ENCODE results near the gene NOM1. TPM values are rescaled to one million over a fixed set of nuclear protein-coding genes. Genes with fewer than 3 reads are reported as not detected.
A peak's percentile ranks its signal among the peaks of the same experiment; 100 is the strongest.
"Not testable (repeated sequence)": the region's sequence is repeated elsewhere in the genome, so short reads cannot be mapped to it uniquely, and the experiment has no call there.

The NOM1 gene, protein sequence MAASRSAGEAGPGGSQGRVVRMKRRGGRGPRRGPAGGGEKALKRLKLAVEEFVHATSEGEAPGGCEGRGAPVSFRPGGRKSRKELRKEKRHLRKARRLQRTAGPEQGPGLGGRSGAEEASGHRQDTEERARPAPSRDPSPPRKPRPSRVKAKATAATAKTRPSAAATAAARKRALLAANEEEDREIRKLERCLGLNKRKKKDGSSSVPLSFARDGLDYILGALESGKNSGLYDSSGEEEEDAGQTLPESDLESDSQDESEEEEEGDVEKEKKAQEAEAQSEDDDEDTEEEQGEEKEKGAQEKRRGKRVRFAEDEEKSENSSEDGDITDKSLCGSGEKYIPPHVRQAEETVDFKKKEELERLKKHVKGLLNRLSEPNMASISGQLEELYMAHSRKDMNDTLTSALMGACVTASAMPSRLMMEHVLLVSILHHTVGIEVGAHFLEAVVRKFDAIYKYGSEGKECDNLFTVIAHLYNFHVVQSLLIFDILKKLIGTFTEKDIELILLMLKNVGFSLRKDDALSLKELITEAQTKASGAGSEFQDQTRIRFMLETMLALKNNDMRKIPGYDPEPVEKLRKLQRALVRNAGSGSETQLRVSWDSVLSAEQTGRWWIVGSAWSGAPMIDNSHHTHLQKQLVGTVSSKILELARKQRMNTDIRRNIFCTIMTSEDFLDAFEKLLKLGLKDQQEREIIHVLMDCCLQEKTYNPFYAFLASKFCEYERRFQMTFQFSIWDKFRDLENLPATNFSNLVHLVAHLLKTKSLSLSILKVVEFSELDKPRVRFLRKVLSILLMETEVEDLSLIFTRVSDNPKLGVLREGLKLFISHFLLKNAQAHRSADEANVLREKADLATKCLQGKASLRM
- total RNA-seq = 10 to 100 TPM; 29.2 to 31.3 TPM

DNA sequence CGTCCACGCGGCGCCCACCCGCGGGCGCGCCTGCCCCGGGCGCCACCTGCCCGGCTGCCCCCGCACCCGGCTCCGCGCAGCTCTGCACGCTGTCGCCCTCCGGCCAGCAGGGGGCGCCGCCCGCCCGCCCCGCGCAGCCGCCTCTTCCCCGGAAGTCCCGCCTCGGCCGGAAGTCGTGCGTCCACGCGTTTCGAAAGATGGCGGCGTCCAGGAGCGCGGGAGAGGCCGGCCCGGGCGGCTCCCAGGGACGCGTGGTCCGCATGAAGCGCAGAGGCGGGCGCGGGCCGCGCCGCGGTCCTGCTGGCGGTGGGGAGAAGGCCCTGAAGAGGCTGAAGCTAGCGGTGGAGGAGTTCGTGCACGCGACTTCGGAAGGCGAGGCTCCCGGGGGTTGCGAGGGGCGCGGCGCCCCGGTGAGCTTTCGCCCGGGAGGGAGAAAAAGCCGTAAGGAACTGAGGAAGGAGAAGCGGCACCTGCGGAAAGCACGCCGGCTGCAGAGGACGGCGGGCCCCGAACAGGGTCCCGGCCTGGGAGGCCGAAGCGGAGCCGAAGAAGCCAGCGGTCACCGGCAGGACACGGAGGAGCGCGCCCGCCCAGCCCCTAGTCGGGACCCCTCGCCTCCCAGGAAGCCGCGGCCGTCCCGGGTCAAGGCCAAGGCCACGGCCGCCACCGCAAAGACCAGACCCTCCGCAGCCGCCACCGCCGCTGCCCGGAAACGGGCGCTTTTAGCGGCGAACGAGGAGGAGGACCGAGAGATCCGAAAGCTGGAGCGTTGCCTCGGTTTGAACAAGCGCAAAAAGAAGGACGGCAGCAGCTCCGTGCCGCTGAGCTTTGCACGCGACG, at the start of gene NOM1:
NOM1 (plus strand) TSS at position 172 of the 840 bp plus-strand sequence; CDS start at position 198, 26 bp downstream.
- no peaks in the 10 kb centered on the region for H3K9me3 Mint-ChIP-seq
- peaks cover 9% of the 10 kb centered on the region for H3K27me3 Mint-ChIP-seq
- intact Hi-C loops (cut with micrococcal nuclease) = loop anchor here (1.0 to 10.0 kb wide), 7 partner anchors 27 to 325 kb away; partner anchors contain the start of genes LMBR1 and UBE3C
- H3K4me1 Mint-ChIP-seq (ENCODE audit: low read depth) = peaks cover 27% of the 10 kb centered on the region
- DNase-seq = peak; percentile 93
- H3K4me3 Mint-ChIP-seq = peak within 1 kb of the TSS; percentile 87
- CTCF ChIA-PET = interaction anchor here (0.6 to 3.3 kb wide), 22 partner anchors 9 to 1605 kb away, joined by 3 to 17 read pairs (median 4); partner anchors contain the start of genes LMBR1 and UBE3C
- POLR2A ChIA-PET = interaction anchor here (0.9 to 2.2 kb wide), 6 partner anchors 19 to 173 kb away, joined by 3 to 21 read pairs (median 4); partner anchors contain the start of gene LMBR1
- H3K36me3 Mint-ChIP-seq = peaks cover 34% of the 10 kb centered on the region
- peak within 1 kb of the TSS; percentile 10 for H3K27ac Mint-ChIP-seq

GRCh38 chr7:156900093-156900492, 49.4 kb upstream of the NOM1 start:
- H3K27me3 Mint-ChIP-seq; H3K4me3 Mint-ChIP-seq; H3K36me3 Mint-ChIP-seq; H3K9me3 Mint-ChIP-seq; intact Hi-C loops (cut with micrococcal nuclease); DNase-seq; POLR2A ChIA-PET; CTCF ChIA-PET; H3K27ac Mint-ChIP-seq: not testable (repeated sequence)
- peaks cover 28% of the 10 kb centered on the region for H3K4me1 Mint-ChIP-seq (ENCODE audit: low read depth)

DNA sequence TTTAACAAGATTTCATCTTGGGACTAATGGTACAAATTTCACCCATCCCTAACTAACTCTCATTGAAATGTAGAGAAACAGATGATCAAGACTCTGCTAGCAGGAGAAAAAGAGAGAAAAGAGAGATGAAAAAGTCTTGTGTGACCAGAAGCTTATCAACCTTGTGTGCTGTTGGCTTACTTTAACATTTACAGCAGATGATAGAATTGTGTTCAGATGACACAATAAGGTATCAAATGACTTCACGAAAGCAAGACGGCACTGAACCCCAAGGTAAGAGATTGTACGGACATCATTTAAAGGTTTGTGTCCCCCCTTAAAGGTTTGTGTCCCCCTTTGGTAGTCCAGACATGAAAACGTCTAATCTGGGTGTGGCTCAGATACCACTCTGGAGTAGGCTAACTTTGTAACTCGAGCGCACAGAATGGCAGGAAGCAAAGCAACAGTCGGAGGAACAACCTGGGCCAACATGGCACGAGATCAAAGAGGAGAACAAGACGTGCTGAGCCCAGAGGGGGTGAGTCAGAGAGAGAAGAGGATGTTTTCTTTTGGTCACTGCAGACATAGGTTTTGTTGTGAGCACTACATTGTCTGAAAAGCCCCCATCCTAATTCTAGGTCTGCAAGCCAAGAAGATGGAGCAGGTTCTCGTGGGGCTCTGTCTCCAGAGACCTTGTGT, 46.1 kb upstream of the NOM1 start:
- H3K4me1 Mint-ChIP-seq (ENCODE audit: low read depth) = peaks cover 11% of the 10 kb centered on the region
- CTCF ChIA-PET = no interaction called here
- no peak overlapping the region for H3K27ac Mint-ChIP-seq
- peak; percentile 41 for DNase-seq
- no peaks in the 10 kb centered on the region for H3K36me3 Mint-ChIP-seq
- H3K9me3 Mint-ChIP-seq = no peaks in the 10 kb centered on the region
- peaks cover 2% of the 10 kb centered on the region for H3K27me3 Mint-ChIP-seq
- POLR2A ChIA-PET = no interaction called here
- intact Hi-C loops (cut with micrococcal nuclease) = no loop called here
- no peak overlapping the region for H3K4me3 Mint-ChIP-seq

DNA sequence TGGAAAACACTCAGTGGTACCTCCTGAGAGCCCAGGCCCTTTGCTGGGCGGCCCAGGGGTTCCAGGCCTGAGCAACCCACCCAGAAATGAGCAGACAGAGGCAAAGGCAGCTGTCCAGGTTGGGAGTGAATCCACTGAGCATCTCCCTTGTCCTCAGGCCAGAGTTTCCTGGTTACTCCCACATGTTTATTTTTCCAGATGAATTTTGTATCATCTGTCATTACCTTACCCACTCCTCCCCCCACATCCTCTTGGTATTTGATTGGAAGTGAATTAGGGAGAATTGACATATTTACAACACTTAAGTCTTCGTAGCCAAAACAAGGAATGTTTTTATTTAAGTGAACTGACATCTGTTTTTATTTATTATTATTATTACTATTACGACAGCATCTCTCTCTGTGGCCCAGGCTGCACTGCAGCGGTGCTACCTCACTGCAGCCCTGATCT, 43.3 kb upstream of the NOM1 start:
- Mint-ChIP-seq H3K4me3 (no peak overlapping the region), H3K36me3 (no peaks in the 10 kb centered on the region), H3K27me3 (peaks cover 9% of the 10 kb centered on the region), H3K27ac (no peak overlapping the region), H3K4me1 (ENCODE audit: low read depth) (peaks cover 16% of the 10 kb centered on the region), H3K9me3 (no peaks in the 10 kb centered on the region)
- no peak for DNase-seq
- CTCF ChIA-PET = no interaction called here
- intact Hi-C loops (cut with micrococcal nuclease) = no loop called here
- POLR2A ChIA-PET = no interaction called here

DNA sequence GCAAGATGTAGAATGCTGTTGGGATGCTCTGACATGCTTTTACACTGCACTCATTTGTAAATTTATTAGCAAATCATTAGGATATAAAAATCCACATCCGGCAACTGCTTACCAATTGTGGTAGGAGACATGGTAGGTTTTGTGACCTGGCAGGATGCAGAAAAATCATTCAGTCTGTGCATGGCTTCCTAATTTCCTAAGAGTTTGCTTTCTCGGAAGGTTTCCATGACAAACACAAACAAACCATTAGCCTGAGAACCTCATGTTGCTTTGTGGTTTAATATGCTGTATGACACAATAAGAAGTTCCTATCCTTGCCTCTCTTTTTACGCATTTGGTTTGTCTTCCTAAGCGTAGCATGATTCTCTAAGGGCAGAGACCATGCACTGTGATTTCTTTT, 41.9 kb upstream of the NOM1 start:
- no peak overlapping the region for H3K4me3 Mint-ChIP-seq
- H3K27ac Mint-ChIP-seq = no peak overlapping the region
- no peak for DNase-seq
- H3K36me3 Mint-ChIP-seq = no peaks in the 10 kb centered on the region
- H3K9me3 Mint-ChIP-seq = no peaks in the 10 kb centered on the region
- peaks cover 10% of the 10 kb centered on the region for H3K27me3 Mint-ChIP-seq
- H3K4me1 Mint-ChIP-seq (ENCODE audit: low read depth) = peaks cover 16% of the 10 kb centered on the region
- intact Hi-C loops (cut with micrococcal nuclease) = no loop called here
- ChIA-PET CTCF (no interaction called here), POLR2A (no interaction called here)

DNA sequence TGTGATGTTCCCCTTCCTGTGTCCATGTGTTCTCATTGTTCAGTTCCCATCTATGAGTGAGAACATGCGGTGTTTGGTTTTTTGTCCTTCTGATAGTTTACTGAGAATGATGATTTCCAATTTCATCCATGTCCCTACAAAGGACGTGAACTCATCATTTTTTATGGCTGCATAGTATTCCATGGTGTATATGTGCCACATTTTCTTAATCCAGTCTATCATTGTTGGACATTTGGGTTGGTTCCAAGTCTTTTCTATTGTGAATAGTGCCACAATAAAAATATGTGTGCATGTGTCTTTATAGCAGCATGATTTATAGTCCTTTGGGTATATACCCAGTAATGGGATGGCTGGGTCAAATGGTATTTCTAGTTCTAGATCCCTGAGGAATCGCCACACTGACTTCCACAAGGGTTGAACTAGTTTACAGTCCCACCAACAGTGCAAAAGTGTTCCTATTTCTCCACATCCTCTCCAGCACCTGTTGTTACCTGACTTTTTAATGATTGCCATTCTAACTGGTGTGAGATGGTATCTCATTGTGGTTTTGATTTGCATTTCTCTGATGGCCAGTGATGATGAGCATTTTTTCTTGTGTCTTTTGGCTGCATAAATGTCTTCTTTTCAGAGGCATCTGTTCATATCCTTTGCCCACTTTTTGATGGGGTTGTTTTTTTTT, 39.8 kb upstream of the NOM1 start:
- H3K4me3 Mint-ChIP-seq; CTCF ChIA-PET; POLR2A ChIA-PET; DNase-seq; H3K36me3 Mint-ChIP-seq; H3K27ac Mint-ChIP-seq; H3K9me3 Mint-ChIP-seq; H3K4me1 Mint-ChIP-seq (ENCODE audit: low read depth): not testable (repeated sequence)
- intact Hi-C loops (cut with micrococcal nuclease) = loop anchor here (1.0 kb wide), 1 partner anchor 40 kb away; the partner anchor contains the start of gene NOM1
- peaks cover 11% of the 10 kb centered on the region for H3K27me3 Mint-ChIP-seq

GRCh38 chr7:156918635-156919034, 30.9 kb upstream of the NOM1 start:
- H3K27ac Mint-ChIP-seq = peak overlapping the region; percentile 71
- peaks cover 2% of the 10 kb centered on the region for H3K36me3 Mint-ChIP-seq
- no peak for DNase-seq
- H3K4me1 Mint-ChIP-seq (ENCODE audit: low read depth) = peaks cover 42% of the 10 kb centered on the region
- no peak overlapping the region for H3K4me3 Mint-ChIP-seq
- no peaks in the 10 kb centered on the region for H3K9me3 Mint-ChIP-seq
- POLR2A ChIA-PET = interaction anchor here (0.8 kb wide), 1 partner anchor 25 kb away, joined by 3 read pairs; no protein-coding TSS in a partner anchor
- intact Hi-C loops (cut with micrococcal nuclease) = loop anchor here (1.0 kb wide), 4 partner anchors 25 to 384 kb away; partner anchors contain the start of genes LMBR1 and NOM1
- peaks cover 39% of the 10 kb centered on the region for H3K27me3 Mint-ChIP-seq
- CTCF ChIA-PET = interaction anchor here (1.4 kb wide), 1 partner anchor 25 kb away, joined by 4 read pairs; no protein-coding TSS in a partner anchor

GRCh38 chr7:156919132-156919713, 30.3 kb upstream of the NOM1 start:
- H3K9me3 Mint-ChIP-seq = no peaks in the 10 kb centered on the region
- H3K36me3 Mint-ChIP-seq = peaks cover 2% of the 10 kb centered on the region
- DNase-seq = no peak
- CTCF ChIA-PET = no interaction called here
- POLR2A ChIA-PET = no interaction called here
- H3K27me3 Mint-ChIP-seq = peaks cover 39% of the 10 kb centered on the region
- H3K4me1 Mint-ChIP-seq (ENCODE audit: low read depth) = peaks cover 47% of the 10 kb centered on the region
- no peak overlapping the region for H3K4me3 Mint-ChIP-seq
- H3K27ac Mint-ChIP-seq = no peak overlapping the region
- intact Hi-C loops (cut with micrococcal nuclease) = no loop called here

DNA sequence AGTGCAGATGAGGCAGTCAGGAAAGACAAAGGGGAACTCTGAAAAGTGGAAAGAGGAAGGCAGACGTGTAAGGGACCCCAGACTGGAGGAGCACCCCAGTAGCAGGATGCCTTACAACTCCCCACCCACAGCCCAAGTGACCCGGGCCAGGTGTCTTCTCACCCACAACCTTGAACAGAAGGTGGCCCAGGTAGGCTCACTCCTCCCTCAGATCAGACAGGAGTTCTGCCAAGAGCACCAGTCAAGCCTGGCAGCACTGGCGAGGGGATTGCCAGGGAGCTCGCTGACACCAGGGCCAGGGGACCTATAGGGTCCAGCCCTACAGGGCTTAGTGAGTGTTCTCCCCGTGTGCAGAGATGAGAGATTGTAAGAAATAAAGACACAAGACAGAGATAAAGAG, 29.4 kb upstream of the NOM1 start:
- CTCF ChIA-PET = no interaction called here
- Mint-ChIP-seq H3K27me3 (peaks cover 39% of the 10 kb centered on the region), H3K4me3 (no peak overlapping the region), H3K27ac (no peak overlapping the region), H3K36me3 (peaks cover 2% of the 10 kb centered on the region), H3K9me3 (no peaks in the 10 kb centered on the region), H3K4me1 (ENCODE audit: low read depth) (peaks cover 50% of the 10 kb centered on the region)
- intact Hi-C loops (cut with micrococcal nuclease) = no loop called here
- POLR2A ChIA-PET = no interaction called here
- DNase-seq = no peak

DNA sequence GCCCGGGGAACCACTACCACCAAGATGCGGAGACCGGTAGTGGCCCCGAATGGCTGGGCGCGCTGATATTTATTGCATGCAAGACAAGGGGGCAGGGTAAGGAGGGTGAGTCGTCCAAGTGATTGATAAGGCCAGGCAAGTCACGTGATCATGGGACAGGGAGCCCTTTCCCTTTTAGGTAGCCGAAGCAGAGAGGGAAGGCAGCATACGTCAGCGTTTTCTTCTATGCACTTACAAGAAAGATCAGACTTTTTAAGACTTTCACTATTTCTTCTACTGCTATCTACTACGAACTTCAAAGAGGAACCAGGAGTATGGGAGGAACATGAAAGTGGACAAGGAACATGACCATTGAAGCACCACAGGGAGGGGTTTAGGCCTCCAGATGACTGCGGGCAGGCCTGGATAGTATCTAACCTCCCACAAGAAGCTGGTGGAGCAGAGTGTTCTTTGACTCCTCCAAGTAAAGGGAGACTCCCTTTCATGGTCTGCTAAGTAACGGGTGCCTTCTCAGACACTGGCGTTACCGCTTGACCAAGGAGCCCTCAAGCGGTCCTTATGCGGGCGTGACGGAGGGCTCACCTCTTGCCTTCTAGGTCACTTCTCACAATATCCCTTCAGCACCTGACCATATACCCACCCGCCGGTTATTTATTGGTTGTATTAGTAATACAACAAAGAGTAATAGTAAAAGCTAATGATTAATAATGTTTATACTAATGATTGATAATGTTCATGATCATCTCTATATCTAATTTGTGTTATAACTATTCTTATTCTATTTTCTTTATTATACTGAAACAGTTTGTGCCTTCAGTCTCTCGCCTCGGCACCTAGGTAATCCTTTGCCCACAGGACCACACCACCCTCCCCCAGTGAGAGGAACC, 28.8 kb upstream of the NOM1 start:
- H3K27me3 Mint-ChIP-seq = peaks cover 34% of the 10 kb centered on the region
- H3K9me3 Mint-ChIP-seq; intact Hi-C loops (cut with micrococcal nuclease); H3K27ac Mint-ChIP-seq; H3K4me3 Mint-ChIP-seq; POLR2A ChIA-PET; H3K36me3 Mint-ChIP-seq; DNase-seq: not testable (repeated sequence)
- CTCF ChIA-PET = interaction anchor here (1.4 to 3.7 kb wide), 2 partner anchors 27 to 29 kb away, joined by 3 to 17 read pairs; partner anchors contain the start of genes LMBR1 and NOM1
- peaks cover 50% of the 10 kb centered on the region for H3K4me1 Mint-ChIP-seq (ENCODE audit: low read depth)

Data from activated CD4-positive, alpha-beta memory T cell treated with anti-CD3 and anti-CD28 coated beads for 36 hours (primary cell).